K562 (cell line): ENCODE results near the gene MPND.

Source experiments
- CHD4 ChIP-seq: fragments of 200-600 bp; sonication (generic); IDR thresholded peaks from 3 replicates; pipeline ENCODE4 v1.6.1; 2012; ENCODE audit warnings: low read depth, mild to moderate bottlenecking, mixed read lengths, low read length, inconsistent platforms; ENCODE audit not compliant: insufficient read depth, insufficient replicate concordance, poor library complexity, severe bottlenecking
- MTA2 ChIP-seq: fragments of 450-650 bp; IDR thresholded peaks from 2 replicates; pipeline ENCODE4 v1.6.1; 2016; ENCODE audit warnings: low read depth
- SPI1 ChIP-seq: IDR thresholded peaks from 2 replicates; pipeline ENCODE4 v1.6.1; 2011; ENCODE audit warnings: low read depth, low read length, control low read depth, borderline replicate concordance
- ZNF165 ChIP-seq: fragments of 250-450 bp; sonication (Bioruptor Pico); IDR thresholded peaks from 2 replicates; pipeline ENCODE4 v1.4.0; 2020; ENCODE audit warnings: borderline replicate concordance
- TF ChIP-seq, protein P1 (sequence below), 3 experiments: IDR thresholded peaks in 2 of 3; conservative IDR thresholded peaks in 1 of 3; 2 replicates each; pipeline ENCODE4 v1.5.1; 2011 to 2012; ENCODE audit warnings: low read length in 3 of 3, mild to moderate bottlenecking in 3 of 3, control low read depth in 2 of 3, improper control_type of control experiment in 1 of 3, inconsistent platforms in 1 of 3, low read depth in 1 of 3, mixed read lengths in 1 of 3, moderate library complexity in 1 of 3; ENCODE audit not compliant: insufficient read depth in 2 of 3

- TF ChIP-seq CHD4, result no peak
- no peak for TF ChIP-seq SPI1
- TF ChIP-seq ZNF165 (CRISPR knock-in tag), result no peak
- TF ChIP-seq, protein P1, sequence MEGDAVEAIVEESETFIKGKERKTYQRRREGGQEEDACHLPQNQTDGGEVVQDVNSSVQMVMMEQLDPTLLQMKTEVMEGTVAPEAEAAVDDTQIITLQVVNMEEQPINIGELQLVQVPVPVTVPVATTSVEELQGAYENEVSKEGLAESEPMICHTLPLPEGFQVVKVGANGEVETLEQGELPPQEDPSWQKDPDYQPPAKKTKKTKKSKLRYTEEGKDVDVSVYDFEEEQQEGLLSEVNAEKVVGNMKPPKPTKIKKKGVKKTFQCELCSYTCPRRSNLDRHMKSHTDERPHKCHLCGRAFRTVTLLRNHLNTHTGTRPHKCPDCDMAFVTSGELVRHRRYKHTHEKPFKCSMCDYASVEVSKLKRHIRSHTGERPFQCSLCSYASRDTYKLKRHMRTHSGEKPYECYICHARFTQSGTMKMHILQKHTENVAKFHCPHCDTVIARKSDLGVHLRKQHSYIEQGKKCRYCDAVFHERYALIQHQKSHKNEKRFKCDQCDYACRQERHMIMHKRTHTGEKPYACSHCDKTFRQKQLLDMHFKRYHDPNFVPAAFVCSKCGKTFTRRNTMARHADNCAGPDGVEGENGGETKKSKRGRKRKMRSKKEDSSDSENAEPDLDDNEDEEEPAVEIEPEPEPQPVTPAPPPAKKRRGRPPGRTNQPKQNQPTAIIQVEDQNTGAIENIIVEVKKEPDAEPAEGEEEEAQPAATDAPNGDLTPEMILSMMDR (IDR thresholded peaks at IDR 0.05 in 2 of 3, conservative IDR thresholded peaks at IDR 0.05 in 1 of 3; ENCODE audit: insufficient read depth in 2 of 3, low read depth in 1 of 3, low read length in 3 of 3), result no peak
- TF ChIP-seq MTA2, result no peak
Observed at GRCh38 chr19:4373013-4373367, 29.6 kb downstream of the MPND start.
